Right lobe of liver (tissue), 6 donors: ENCODE measurements around the gene OCRL. TPM values are rescaled to one million over a fixed set of nuclear protein-coding genes. Genes with fewer than 3 reads are reported as not detected.

ENCODE experiments used
- ATAC-seq, 4 donors: fragments of 200-7000 bp; cut with Tn5 transposase; one replicate each; pipeline ENCODE4 v1.9.1; 2020; ENCODE audit warnings: mild to moderate bottlenecking in 4 of 4, moderate library complexity in 4 of 4
- DNase-seq, 3 donors: peaks; one replicate each; pipeline ENCODE4 v3.0.0-alpha.2; 2020
- H3K27ac ChIP-seq, 3 donors: fragments of 200-600 bp; one replicate each; pipeline ENCODE4 v1.8.0; 2022
- H3K27me3 ChIP-seq, 2 donors: fragments of 200-600 bp; one replicate each; pipeline ENCODE4 v1.8.0; 2022
- H3K36me3 ChIP-seq, 4 donors: fragments of 200-600 bp; sonication (generic) in 1 of 4; one replicate each; pipeline versions ENCODE4 v1.5.1 to v1.8.0; 2017 to 2022; ENCODE audit warnings: control low read depth in 1 of 4
- H3K4me1 ChIP-seq, 4 donors: fragments of 200-600 bp; sonication (generic) in 1 of 4; one replicate each; pipeline versions ENCODE4 v1.5.1 to v1.8.0; 2017 to 2022; ENCODE audit warnings: control low read depth in 1 of 4
- H3K4me3 ChIP-seq, 3 donors: fragments of 200-600 bp; one replicate each; pipeline ENCODE4 v1.8.0; 2022
- H3K9me3 ChIP-seq, 4 donors: fragments of 200-600 bp; sonication (generic) in 1 of 4; one replicate each; pipeline versions ENCODE4 v1.5.1 to v1.8.0; 2017 to 2022; ENCODE audit warnings: control low read depth in 1 of 4
- CTCF ChIP-seq, 4 donors: fragments of 200-600 bp in 3 of 4; fragments of 450-650 bp in 1 of 4; IDR thresholded peaks; one replicate each; pipeline versions ENCODE4 v1.5.1 to v1.8.0; 2016 to 2022; ENCODE audit warnings: antibody characterized with exemption in 4 of 4, mild to moderate bottlenecking in 2 of 4
- POLR2A ChIP-seq: fragments of 450-650 bp; IDR thresholded peaks from one replicate; pipeline ENCODE4 v1.6.1; 2017; ENCODE audit warnings: antibody characterized with exemption, mild to moderate bottlenecking
- WGBS: methylation state at CpG from one replicate; pipeline ENCODE4 v1.1.6; 2018; ENCODE audit warnings: low coverage, low lambda C conversion rate; ENCODE audit not compliant: insufficient coverage; ENCODE audit errors: missing lambda C conversion rate; 5-methylcytosine and 5-hydroxymethylcytosine counted together
- intact Hi-C, 2 donors: fragments of 100-400 bp; cut with DNase I; formaldehyde crosslinking; loops; one replicate each; pipeline versions ENCODE4 v1.11.2 to v1.14.1; 2022
- total RNA-seq, 6 experiments: library from RNA; depleted of rRNA in 2 of 6; stranded (reverse); fragments of >200 nt in 2 of 6; fragmentation: NEBNext Ultra II Directional in 3 of 6; extraction: Animal tissue kit (Norgen Biotek cat#: 25700) in 3 of 6; gene quantifications; one replicate each; pipeline versions ENCODE4 v1.1.0 to v1.2.4, GENCODE V29; 2016 to 2023
- donor health status: DM: no; HTN: yes; CAD: no.
- donor health status: DM: no; HTN: no; CAD: no.
- donor health status: DM: no; HTN: no; CAD: no.
- donor health status: DM: no; HTN: yes; CAD: no.
- donor health status: DM: no; HTN: yes; CAD: no.

The OCRL gene
- total RNA-seq, 6 experiments from 2014 or later = 7.6 to 11.4 (median 8.8) TPM

GRCh38 chrX:129596077-129596476 lies 56.0 kb downstream of the OCRL start:
- TF ChIP-seq CTCF (IDR thresholded peaks at IDR 0.05) (no peak), POLR2A (no peak)
- WGBS = 62% methylated on average over 4 of the region's 5 CpGs
- peaks cover 0 to 11% (median 4%) of the 10 kb centered on the region in 4 donors for H3K4me1 ChIP-seq
- intact Hi-C loops = no loop called here
- no peaks in the 10 kb centered on the region for H3K9me3 ChIP-seq
- H3K36me3 ChIP-seq = peaks cover 0 to 3% (median 1%) of the 10 kb centered on the region in 4 donors
- no peaks in the 10 kb centered on the region for H3K27me3 ChIP-seq
- H3K4me3 ChIP-seq = no peak overlapping the region
- no peak for DNase-seq
- no peak for ATAC-seq
- no peak overlapping the region for H3K27ac ChIP-seq

GRCh38 chrX:129597905-129598304 lies 57.8 kb downstream of the OCRL start:
- Histone ChIP-seq H3K27ac (no peak overlapping the region), H3K4me1 (peaks cover 0 to 11% (median 4%) of the 10 kb centered on the region in 4 donors), H3K36me3 (no peaks in the 10 kb centered on the region), H3K9me3 (no peaks in the 10 kb centered on the region), H3K27me3 (no peaks in the 10 kb centered on the region), H3K4me3 (no peak overlapping the region)
- ATAC-seq (no peak), DNase-seq (no peak)
- intact Hi-C loops = no loop called here
- TF ChIP-seq POLR2A = no peak
- no peak for TF ChIP-seq CTCF (IDR thresholded peaks at IDR 0.05)
- WGBS = 73% methylated on average over 5 of the region's 5 CpGs

- TF ChIP-seq CTCF (IDR thresholded peaks at IDR 0.05) (no peak), POLR2A (no peak)
- intact Hi-C loops = no loop called here
- Histone ChIP-seq H3K9me3 (no peaks in the 10 kb centered on the region), H3K36me3 (no peaks in the 10 kb centered on the region), H3K4me1 (peaks cover 0 to 11% (median 4%) of the 10 kb centered on the region in 4 donors), H3K27me3 (no peaks in the 10 kb centered on the region), H3K4me3 (no peak overlapping the region), H3K27ac (no peak overlapping the region)
- ATAC-seq (no peak), DNase-seq (no peak)
- 38% methylated on average over 5 of the region's 5 CpGs for WGBS
These were observed 59.4 kb downstream of the OCRL start for GRCh38 chrX:129599499-129599898.

GRCh38 chrX:129599996-129600395 lies 59.9 kb downstream of the OCRL start:
- WGBS = 24% methylated on average over 5 of the region's 5 CpGs
- Histone ChIP-seq H3K4me3 (no peak overlapping the region), H3K27me3 (no peaks in the 10 kb centered on the region), H3K27ac (no peak overlapping the region), H3K9me3 (no peaks in the 10 kb centered on the region), H3K36me3 (no peaks in the 10 kb centered on the region), H3K4me1 (peaks cover 0 to 11% (median 4%) of the 10 kb centered on the region in 4 donors)
- ATAC-seq = peak; percentile 27 to 55 (median 45)
- no peak for DNase-seq
- TF ChIP-seq CTCF (IDR thresholded peaks at IDR 0.05) (no peak), POLR2A (no peak)
- intact Hi-C loops = no loop called here

- WGBS = 31% methylated on average over 11 of the region's 11 CpGs
- ATAC-seq = peak; percentile 32 to 44 (median 37)
- Histone ChIP-seq H3K27me3 (no peaks in the 10 kb centered on the region), H3K36me3 (no peaks in the 10 kb centered on the region), H3K4me1 (peaks cover 0 to 11% (median 4%) of the 10 kb centered on the region in 4 donors), H3K4me3 (no peak overlapping the region), H3K9me3 (no peaks in the 10 kb centered on the region), H3K27ac (no peak overlapping the region)
- no peak for DNase-seq
- intact Hi-C loops = no loop called here
- TF ChIP-seq POLR2A (no peak), CTCF (IDR thresholded peaks at IDR 0.05) (peak; percentile 38 to 73 (median 70))
These were observed 60.9 kb downstream of the OCRL start for GRCh38 chrX:129600981-129601424.
